ENCODE data around the gene BIN1.
"Not testable (repeated sequence)": the region's sequence is repeated elsewhere in the genome, so short reads cannot be mapped to it uniquely, and the experiment has no call there.

Gene BIN1

DNA sequence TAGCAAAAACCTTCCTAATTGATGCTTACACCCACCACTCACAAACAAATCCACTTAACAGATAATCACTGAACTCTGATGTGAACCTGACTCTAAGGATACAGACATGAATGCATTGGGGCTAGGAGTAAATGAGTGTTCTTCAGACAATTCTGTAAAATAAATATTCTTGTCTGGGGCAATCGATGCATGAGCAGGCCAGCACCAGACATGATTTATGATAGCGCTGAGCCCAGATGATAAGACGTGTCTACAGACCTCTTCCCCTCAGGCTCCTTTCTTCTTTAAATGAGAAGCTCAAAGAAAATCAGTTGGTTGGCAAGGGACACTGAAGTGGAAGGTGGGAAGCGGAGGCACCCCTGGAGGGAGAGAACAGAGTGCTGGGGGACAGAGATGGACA is 27.3 kb upstream of the BIN1 start:
- no peak for DNase-seq (ENCODE audit: low read depth)

DNA sequence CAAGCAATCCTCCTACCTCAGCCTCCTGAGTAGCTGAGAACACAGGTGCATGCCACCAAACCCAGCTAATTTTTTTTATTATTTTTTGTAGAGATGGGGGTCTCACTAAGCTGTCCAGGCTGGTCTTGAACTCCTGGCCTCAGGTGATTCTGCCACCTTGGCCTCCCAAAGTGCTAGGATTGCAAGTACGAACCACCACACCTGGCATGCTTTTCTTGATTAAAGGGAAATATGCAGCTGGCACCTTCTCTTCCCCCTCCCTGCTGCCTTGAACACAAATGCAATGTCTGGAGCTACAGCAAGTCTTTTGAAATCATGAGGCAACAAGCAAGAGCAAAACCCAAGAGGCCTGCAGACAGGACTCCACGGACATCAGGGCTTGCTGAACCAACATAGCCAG is 26.8 kb upstream of the BIN1 start:
- no peak for DNase-seq (ENCODE audit: low read depth)

DNA sequence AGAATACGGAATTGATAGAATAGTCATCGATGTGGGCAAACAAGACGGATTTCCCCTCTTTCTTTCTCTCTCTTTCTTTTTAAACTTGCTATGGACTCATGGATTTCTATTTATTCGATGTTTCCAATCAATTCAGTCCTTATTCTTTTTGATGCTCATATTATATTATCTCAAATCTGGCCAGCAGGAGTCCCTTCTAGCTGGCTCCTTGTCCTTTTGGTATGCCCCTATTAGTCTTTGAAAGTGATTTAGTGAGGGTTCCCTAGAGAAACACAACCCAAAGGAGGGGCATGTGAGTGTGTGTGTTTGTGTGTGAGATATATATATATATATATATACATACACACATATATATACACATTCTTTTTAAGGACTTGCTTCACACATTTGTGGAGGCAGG is 23.5 kb upstream of the BIN1 start:
- no peak for DNase-seq (ENCODE audit: low read depth)

DNA sequence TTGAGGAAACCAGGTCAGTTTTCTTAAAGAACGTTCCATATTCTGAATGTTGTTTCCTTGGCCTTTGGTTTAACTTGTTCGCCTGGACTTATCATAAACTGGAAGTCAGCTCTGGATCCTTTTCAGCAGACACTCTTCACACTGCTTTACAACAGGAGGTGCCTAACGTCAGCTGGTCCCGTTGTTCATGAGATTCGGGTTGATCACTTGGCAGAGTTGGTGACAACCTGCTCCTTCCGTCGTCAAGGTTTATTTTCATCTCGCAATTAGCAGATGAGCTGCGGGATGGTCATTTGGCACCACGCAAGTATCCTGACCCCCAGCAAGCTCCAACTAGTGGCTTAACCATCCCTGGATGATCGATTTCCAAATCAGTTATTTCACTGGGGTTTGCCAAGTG is 23.0 kb upstream of the BIN1 start:
- DNase-seq (ENCODE audit: low read depth), result no peak

DNA sequence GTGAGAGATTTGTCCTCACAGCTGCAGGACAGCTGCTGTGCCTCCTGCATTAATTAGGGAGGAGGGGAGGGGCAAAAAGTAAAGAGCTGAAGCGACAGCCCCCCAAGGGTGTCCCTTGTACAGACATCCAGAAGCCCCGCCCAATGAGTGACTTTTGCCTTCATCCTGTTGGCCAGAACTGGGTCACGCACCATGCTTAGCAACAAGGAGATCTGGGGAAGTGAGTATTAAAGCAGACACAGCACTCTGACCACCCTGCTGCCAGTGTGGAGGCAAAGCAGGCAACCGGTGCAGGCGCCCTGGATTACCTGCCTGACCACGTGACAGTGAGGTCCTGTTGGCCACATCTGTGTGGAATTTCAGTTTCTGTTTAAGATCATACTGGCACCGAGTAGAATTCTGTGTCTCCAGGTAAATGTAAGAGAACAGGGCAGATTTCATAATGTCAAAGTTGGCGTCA is 21.5 kb upstream of the BIN1 start:
- no peak for DNase-seq (ENCODE audit: low read depth)

DNA sequence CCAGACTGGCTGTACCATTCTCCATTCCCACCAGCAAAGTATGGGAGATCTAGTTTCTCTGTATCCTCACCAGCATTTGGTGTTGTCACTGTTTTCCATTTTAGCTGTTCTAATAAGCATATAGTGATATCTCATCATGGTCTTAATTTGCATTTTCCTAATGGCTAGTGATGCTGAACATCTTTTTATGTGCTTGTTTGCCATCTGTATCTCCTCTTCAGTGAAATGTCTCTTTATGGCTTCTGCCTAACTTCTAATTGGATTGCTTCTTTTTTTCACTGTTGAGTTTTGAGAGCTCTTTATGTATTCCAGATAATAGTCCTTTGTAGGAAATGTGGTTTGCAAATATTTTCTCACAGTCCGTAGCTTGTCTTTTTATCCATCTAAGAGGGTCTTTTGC is 18.9 kb upstream of the BIN1 start:
- no peak for DNase-seq (ENCODE audit: low read depth)

DNA sequence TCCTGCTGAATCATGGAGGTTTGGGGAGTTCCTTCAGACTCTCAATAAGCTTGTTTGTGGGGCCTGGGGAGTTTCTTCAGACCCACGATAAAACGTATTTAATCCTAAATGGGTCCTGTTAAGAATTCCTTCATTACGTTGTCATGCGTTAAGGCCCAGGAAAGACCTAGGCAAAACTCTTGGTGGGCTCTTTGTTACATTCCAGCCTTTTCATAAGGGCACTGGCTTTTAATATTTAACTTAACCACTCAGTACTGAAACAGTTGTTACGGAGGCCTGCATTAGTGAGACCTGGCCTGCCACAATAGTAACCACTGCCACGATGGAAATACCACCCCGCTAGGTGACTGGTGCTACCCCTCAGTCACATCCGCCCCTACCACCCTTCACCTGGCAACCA is 17.5 kb upstream of the BIN1 start:
- no peak for DNase-seq (ENCODE audit: low read depth)

DNA sequence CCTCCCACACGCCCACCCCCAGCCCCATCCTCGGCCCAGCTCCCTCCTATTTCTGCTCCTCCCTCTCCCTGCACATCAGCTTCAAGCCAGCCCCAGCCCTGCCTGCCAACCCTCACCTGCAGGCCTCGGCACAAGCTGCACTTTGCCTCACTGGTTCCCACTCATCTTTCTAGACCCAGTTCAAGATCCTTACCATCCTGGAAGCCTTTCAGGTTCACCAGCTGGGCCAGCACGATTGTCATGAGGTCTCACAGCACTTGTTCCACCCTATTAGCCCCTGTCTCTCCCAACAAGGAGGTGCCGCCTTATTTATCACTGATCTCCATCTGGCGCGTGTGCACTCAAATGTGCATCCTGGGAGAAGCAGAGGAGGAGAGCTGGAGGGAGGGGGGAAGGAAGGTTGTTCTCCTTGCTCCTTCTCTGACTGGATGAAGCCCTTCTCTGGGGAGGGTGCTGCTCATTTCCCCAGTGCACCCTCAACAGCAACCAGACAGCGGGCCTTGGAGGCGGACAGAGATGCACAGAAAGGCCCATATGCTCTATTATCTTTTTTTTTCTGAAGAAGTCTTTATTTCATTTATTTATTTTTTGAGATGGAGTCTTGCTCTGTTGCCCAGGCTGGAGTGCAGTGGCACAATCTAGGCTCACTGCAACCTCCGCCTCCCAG is 15.5 kb upstream of the BIN1 start:
- DNase-seq (ENCODE audit: low read depth), result no peak

DNA sequence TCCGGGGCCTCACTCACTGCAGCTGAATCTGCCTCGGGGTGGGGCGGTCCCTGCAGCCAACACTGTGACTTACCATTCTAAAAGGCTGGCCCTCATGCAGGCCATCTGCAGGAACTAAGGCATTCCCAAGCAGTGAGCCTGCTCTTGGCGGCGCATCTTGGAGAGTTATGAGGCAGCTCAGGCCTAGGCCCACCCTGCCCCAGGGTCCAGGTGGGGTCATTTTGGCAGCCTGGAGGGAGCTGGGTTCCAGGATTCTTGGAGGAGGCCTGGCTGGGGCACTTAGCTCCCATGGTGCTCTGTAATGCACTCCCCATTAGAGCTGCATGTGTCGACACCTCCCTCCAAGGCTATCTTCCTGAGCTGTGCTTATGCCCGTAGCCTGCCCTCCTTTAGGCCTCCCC is 14.8 kb upstream of the BIN1 start:
- no peak for DNase-seq (ENCODE audit: low read depth)

DNA sequence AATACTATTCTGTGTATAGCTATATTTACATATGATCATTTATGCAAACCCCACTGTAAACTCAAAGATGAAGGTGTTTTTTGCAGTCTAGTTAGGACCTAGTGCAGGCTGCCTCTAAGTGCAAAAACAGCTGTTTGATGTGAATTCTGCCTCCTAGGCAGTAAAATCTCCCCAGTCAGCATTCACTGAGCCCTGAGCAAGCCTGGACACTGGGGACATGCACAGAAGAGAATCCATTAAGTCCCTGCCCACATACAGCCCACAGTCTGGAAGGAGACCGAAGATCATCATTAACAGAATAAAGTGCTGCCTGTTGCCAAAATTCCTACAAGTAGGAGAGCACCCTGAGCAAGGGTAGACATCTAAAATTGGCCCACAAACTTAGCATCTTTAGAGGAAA is 14.4 kb upstream of the BIN1 start:
- no peak for DNase-seq (ENCODE audit: low read depth)

DNA sequence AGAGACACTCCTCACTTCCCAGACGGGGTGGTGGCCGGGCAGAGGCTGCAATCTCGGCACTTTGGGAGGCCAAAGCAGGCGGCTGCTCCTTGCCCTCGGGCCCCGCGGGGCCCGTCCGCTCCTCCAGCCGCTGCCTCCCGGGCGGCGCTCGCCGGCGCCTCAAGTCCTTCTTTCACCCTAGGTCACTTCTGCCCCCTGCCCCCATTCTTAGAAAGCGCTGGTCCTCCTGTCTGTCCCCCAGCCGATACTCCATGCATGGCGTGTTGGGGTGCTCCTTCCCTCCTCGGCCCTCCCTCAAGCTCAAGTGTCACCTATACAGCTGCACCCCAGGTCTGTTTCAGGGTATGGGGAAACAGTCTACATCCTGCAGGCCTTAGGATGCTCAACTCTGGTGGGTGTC is 13.5 kb upstream of the BIN1 start:
- DNase-seq (ENCODE audit: low read depth), result not testable (repeated sequence)

DNA sequence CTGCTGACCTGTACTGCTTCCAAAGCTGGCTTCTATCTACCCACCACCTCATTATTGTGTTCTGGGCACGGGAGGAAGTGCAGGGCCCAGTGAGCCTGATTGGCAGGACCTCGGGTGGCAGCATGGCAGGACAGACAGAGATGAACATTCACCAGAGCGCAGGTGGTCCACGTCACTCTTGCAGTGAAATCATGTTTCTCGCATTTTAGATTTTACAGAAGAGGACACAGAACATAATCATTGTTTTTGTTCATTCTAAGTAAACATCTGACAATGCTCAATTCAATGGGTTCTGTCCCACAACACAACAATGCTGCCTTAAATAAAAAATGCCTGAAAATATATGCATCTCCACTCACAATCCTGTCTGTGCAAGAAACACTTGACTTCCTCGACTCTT is 11.5 kb upstream of the BIN1 start:
- no peak for DNase-seq (ENCODE audit: low read depth)

DNA sequence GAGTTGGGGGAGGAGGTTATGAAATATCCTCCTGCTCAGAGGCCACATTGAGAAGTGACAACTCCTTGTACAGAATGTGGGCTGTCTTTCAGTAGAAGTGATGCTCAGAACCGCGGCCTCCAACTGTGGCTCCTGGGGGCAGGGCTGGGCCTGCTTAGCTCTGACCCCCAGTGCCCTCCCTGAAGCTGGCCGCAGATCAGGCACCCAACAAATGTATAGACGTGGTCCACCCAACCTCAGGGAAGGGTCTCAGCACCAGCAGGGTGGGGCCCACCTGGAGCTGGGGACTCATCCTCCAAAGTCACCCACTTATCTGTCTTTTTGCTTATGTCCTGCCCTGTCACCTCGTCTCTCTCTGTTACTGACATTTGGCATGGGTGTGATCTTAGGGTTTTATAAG is 11.1 kb upstream of the BIN1 start:
- DNase-seq (ENCODE audit: low read depth), result no peak

DNA sequence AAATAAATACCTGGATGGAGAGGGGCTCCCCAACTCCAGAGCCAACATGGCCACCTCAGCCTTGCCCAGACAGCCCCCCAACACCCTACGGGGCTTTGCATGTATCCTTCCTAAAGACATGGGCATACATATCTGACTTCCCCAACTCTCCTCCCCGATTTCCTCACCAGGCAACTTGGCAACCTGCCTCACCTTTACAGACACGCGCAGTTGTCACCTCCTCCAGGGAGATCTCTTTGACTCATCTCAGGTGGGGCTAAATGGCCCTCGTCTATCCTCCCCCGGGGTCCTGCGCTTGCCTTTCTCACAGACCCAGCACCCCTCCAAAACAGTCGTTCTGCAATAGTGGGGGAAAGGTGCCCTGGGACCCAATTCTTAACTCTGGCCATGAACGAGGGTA is 10.6 kb upstream of the BIN1 start:
- no peak for DNase-seq (ENCODE audit: low read depth)

DNA sequence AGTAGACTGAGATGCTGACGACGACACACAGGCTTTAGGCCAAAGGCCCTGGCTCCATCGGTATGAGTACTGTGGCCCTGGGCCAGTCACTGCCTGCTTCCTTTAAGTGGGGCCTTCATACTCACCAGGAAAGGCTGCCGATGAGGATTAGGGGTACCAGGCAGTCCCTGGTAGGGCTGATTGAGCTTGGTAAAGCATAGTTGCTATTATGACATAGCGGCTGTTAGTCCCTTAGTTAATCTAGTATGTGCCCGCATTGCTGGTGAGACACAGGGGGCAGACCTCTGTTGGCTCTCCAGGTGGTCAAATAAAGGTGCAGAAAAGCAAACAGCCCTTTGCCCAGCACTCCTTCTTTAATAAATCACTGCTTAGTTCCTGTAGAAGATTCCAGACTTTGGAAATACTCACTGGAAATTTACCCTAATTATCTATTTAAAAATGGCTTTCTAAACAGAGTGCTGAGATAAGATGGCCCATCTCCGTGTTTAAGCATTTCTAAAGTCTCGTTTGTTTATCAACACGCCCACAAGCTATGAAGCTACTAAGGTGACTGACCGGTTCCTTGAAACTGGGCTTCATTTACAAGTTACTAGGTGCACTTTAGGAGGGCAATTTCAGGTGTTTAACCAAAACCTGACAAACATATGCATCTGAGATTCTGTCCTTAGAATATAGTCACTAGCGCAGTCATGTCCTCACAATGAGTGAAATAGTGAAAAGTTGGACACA is 8.7 kb upstream of the BIN1 start:
- DNase-seq (ENCODE audit: low read depth), result no peak

DNA sequence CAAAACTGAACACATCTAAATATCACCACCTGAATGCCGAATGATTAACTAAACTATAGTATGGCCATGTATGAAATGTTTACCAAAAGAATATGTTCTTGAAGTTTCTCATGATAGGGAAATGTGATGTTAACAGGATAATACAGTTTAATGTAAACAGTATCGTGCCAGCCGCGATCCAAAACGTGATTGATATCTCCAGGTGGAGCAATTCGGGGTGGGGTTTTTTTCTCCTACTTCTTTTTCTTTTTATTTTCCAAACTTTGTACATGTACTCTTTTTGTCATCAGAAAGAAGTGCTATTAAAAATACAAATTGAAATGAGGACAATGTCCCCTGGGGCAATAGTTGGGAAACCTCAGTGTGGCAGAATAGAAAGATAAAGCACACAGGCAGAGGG is 4.0 kb upstream of the BIN1 start:
- no peak for DNase-seq (ENCODE audit: low read depth)

DNA sequence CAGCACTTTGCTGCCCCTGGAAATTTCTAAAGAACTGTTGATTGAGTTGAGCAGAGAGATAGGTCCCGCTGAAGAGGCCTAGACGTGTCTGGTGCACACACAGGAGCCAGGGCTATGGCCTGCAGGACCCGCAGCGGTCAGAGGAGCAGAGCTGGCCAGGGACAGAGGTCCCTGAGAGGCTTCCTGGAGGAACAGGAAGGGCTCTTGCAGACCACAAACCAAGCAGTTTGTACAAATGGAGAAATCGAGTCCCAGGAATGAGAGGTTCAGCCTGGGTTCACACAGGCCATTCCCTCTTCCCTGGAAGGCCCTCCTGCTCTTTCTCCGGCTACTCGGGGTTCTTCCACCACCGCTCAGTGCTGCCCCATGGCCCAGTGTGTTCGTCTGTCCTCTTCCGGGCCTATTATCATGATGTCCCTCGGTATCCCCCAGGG is 1.2 kb upstream of the BIN1 start:
- no peak for DNase-seq (ENCODE audit: low read depth)

DNA sequence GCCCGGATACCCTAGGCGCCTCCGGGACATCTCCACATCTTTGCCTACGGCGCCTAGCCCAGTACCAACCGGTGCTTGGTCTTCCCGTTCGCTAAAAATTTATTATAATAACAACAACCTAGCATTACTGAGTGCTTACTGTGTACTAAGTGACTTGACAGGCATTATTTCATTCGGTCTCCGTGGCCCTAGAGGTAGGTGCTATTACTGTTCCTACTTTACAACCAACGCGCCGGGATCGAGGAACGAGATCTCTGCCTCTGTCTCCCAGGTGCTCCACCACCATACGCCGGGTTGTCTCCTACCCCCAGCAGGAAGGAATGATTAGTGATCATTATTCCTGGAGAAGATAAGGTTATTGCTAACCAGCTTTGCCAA is 657 bp upstream of the BIN1 start:
- no peak for DNase-seq (ENCODE audit: low read depth)

DNA sequence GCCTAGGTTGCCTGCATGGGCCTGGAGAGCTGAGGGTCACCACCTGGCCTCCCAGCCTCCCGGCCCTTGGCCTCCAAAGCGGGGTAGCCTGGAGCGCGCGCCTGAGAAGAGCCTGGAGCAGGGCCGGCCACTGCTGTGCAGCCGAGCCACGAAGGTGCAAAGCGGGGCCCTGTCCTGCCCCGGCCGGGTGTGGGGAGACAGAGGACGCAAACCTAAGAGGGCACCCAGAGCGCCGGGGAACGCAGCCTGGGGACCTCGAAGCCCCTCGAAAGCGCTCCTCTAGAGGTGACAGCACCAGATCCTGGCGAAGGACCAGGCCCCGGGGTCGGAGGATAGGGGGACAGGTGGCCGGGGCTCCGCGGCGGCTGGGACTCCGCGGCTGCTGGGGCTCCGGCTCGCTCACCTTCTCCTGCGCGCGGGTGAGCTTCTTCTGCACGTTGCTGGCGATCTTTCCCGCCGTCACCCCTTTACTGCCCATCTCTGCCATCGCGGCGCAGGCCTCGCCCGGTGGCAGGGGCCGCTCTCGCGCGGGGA is 430 bp downstream of the BIN1 start:
- DNase-seq (ENCODE audit: low read depth), result no peak

DNA sequence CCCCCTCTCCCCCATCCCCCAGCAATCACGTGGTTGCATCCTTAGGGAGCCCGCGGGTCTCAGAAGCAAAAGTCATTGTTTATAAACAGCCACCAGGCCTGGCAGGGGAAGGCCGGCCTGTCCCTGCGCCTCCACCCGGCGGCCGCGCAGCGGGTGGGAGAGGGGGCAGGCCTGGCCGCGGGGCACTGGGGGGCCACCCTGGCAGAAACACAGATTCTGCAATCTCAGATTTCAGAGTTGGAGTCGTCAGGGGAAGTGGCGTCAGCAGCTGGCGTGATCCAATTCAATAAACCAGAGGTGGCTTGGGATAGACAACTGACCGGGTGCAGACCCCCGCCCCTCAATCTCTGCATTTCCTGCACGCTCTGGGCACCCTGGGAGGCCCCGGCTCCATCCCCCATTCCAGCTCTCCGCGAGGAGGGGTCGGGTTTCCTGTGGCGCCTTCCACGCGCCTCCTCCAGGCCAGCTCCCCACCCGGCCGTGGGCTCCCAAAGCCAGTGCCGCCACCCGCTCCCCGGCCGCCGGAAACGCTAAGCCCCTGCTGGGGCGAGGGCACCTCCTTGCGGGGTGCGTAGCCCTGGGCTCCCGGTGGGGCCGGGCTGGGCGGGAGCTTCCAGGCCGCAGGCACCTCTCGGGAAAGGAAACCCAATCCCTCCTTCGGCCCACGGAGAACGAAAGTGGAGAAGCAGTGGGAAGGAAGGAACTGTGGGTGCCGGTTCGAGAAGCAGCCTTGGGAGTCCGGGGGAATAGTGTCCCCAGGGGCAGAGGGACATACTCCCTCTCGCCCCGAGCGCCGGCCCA is 1.1 kb downstream of the BIN1 start:
- DNase-seq (ENCODE audit: low read depth), result no peak

DNA sequence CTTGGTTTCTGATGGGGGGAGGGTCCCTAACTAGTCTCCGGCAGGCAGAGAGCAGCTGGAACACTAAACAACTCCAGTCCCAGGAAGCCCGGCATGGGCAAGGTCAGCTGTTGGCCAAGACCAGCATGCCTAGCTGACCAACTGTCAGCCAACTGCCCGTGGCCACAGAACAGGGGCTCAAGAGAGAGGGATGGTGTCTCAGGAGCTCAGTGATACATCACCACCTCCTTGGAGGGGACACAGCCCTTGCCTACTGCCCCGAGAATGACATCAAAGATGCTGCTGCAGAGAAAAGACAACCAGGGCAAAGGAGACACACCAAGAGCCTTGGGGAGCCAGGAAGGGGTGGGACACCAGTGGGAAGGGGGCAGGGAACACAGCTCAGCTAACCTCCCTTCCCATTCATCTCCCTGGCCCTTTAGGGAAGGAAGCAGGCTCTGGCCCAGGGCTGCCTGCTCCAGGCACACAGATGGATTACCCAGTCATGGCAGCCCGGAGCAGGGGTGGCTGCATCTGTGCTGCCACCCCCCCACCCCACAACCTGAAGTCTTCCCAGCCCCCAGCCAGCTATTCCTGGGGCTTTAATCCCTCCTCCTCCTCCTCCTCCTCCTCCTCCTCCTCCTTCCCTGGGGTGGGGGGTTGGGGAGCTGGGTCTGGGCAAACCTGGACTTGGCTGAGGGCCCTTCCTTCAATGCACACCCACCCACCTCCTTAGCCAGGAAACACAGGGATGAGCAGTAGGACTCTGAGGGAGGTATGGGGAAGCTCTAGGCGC is 1.9 kb downstream of the BIN1 start:
- DNase-seq (ENCODE audit: low read depth), result no peak

DNA sequence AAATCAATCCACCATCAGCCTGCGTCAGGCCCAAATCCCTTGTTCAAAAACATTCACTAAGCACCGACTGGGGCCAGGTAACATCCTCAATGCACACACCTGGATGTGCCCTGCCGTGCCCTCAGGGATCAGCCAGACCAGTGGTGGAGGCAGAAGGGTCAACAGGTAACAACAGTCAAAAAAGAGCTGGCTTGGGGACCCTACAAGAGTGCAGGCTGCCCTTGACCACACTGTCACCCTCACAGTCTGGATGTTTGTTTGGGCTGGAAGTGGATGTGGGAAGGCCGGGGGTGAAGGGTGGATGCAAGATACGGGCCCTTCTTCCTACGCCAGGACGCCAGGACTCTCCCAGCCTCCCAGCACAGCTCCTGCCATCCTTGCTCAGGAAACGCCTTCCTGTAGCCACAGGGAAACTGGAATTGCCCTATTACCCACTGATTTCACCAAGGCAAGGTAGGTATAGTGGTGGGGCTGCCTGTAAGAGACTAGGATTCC is 2.7 kb downstream of the BIN1 start:
- DNase-seq (ENCODE audit: low read depth), result no peak
